Activated T-helper 2 cell treated with anti-CD3 and anti-CD28 coated beads, Interferon-gamma antibody, Interleukin-2, Interleukin-4, amounts not matched to agents 10 μg/mL and 5 μg/mL and 100 μg/mL, durations not matched to agents 14 hours and 24 hours and 36 hours (primary cell): ENCODE results near the gene DERL3. TPM values are rescaled to one million over a fixed set of nuclear protein-coding genes. Genes with fewer than 3 reads are reported as not detected.

ENCODE experiments used
- DNase-seq: peaks from one replicate; pipeline ENCODE4 v3.0.0; 2021; ENCODE audit warnings: low spot score
- H3K27ac Mint-ChIP-seq: one replicate; pipeline ENCODE4 v1.8.0; 2021; ENCODE audit warnings: mixed read lengths
- H3K27me3 Mint-ChIP-seq: one replicate; pipeline ENCODE4 v1.8.0; 2021; ENCODE audit warnings: low read depth, mixed read lengths
- H3K36me3 Mint-ChIP-seq: one replicate; pipeline ENCODE4 v1.8.0; 2021; ENCODE audit warnings: low read depth, mixed read lengths
- H3K4me1 Mint-ChIP-seq: one replicate; pipeline ENCODE4 v1.8.0; 2021; ENCODE audit warnings: low read depth, mixed read lengths
- H3K4me3 Mint-ChIP-seq: one replicate; pipeline ENCODE4 v1.8.0; 2021; ENCODE audit warnings: low read depth, mild to moderate bottlenecking, moderate library complexity, mixed read lengths
- H3K9me3 Mint-ChIP-seq: one replicate; pipeline ENCODE4 v1.8.0; 2021; ENCODE audit warnings: mixed read lengths
- intact Hi-C: fragments of 100-400 bp; cut with micrococcal nuclease; formaldehyde crosslinking; loops from one replicate; pipeline ENCODE4 v1.15.1; 2023
- total RNA-seq: library from RNA; stranded (reverse); gene quantifications from 2 replicates; pipeline ENCODE4 v1.2.3, GENCODE V29; 2022

Gene DERL3
- total RNA-seq, 1 donor from 2014 or later = 10.3 TPM

DNA sequence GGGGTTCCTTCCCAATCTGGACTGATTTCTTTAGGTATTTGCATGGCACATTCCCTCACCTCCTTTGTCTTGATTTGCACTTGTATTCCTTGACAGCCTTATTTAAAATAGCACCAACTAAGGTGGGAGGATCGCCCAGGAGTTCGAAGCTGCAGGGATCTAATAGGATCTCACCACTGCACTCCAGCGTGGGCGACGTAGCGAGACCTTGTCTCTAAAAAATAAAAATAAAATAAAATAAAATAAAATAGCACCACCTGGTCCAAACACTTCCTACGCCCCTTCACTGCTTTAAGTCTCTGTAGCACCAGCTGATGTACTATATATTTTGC lies 19.6 kb upstream of the DERL3 start:
- peaks cover 16% of the 10 kb centered on the region for H3K4me1 Mint-ChIP-seq

DNA sequence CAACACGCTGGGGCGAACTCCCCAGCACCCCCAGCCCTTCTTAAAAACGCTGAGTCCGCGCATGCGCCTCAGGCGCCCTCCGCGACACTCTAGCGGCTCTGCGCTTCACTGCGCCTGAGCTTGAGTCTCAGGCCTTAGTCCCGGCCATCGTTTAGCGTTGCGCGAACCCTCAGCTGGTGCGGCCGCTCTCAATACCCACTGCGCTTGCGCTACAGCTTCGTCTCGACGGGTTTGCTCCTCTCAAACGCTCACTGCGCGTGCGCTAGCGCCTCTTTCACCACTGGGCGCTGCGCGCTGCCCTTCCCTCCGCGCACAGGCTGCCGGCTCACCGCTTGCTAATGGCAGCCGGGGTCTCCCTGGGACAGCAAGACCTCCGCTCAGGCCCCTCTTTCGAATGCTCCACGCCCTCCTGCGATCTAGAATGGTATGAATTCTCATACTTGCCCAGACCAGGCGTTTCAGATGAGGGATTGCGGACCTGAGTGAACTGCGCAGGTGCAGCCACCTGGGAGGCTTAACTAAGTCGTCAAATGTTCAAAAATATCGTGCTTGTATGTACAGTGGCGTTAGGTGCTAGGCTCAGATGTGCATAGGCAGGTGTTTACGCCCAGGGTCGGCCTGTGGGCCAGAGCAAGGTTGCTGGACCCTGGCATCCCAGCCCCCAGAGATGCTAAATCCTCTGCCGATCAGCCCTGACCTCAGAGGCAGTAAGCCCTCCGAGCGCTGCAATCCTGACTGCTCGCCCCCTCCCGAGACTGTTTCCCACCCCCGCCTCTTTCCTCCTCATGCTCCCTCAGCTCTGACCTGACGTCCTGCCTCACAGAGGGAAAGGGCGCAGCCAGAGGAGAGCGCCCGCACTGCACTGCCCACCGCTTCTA lies 19.0 kb upstream of the DERL3 start, which contains the start of gene SLC2A11:
Gene SLC2A11 (plus strand): TSS at position 270 of the 878 bp plus-strand sequence. CDS start 125 bp downstream, at position 395.
- DNase-seq = peak; percentile 94
- H3K4me3 Mint-ChIP-seq = peak within 1 kb of the TSS; percentile 87
- H3K27me3 Mint-ChIP-seq = peaks cover 5% of the 10 kb centered on the region
- intact Hi-C loops = loop anchor here (2.0 kb wide), 3 partner anchors 19 to 57 kb away; partner anchors contain the start of genes DERL3 and MIF
- H3K27ac Mint-ChIP-seq = peak within 1 kb of the TSS; percentile 86
- no peaks in the 10 kb centered on the region for H3K36me3 Mint-ChIP-seq
- H3K9me3 Mint-ChIP-seq = no peaks in the 10 kb centered on the region
- peaks cover 16% of the 10 kb centered on the region for H3K4me1 Mint-ChIP-seq

More for the DNA sequence above, 19.6 kb upstream of the DERL3 start:
- peak overlapping the region; percentile 87 for H3K4me3 Mint-ChIP-seq
- H3K27ac Mint-ChIP-seq = peak overlapping the region; percentile 86
- H3K36me3 Mint-ChIP-seq = no peaks in the 10 kb centered on the region
- no peaks in the 10 kb centered on the region for H3K9me3 Mint-ChIP-seq
- peaks cover 5% of the 10 kb centered on the region for H3K27me3 Mint-ChIP-seq
- intact Hi-C loops = no loop called here
- DNase-seq = no peak

DNA sequence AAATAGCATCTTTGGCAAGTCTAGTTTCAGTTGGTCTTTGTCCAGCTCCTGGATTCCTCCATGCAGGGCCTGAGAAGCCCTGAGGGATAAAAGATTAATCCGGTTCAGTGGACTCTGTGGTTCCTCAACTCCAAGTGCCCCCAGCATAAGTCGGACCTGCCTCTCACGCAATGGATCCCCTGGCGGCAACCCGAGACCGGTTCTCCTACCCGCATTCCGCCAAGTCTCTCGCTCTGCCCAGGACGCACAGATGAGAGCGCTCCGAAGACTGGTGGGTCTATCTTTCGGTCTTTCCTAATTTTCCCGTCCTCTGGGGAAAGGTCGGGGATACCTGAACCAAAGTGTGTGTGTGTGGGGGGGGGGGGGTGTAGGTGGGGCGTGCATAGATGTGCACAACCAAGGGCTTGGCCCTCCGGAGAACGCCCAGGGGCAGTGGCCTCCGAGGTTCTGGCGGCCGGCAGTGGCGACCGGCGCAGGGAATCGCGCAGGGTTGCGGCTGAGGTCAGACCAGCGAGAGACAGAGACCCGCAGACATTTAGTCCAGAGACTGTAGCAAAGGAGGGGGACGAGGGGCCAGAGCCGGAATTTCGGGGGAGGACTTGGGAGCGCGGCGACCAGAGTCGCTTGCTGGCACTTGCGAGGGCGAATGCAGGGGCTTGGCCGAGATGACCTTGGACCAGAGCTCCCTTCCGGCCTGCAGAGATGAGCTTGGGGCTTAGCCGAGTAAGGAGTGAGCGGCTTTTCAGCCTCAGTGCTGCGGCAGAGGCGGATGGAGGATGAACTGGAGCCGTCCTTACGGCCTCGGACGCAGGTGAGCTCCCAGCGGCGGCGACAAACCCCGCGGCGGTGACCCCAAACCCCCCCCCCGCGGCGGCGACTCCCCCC lies 18.2 kb upstream of the DERL3 start:
- intact Hi-C loops = loop anchor here (2.0 kb wide), 3 partner anchors 18 to 58 kb away; partner anchors contain the start of genes DERL3 and MIF
- peaks cover 16% of the 10 kb centered on the region for H3K4me1 Mint-ChIP-seq
- H3K36me3 Mint-ChIP-seq = no peaks in the 10 kb centered on the region
- H3K4me3 Mint-ChIP-seq = peak overlapping the region; percentile 87
- no peaks in the 10 kb centered on the region for H3K9me3 Mint-ChIP-seq
- H3K27me3 Mint-ChIP-seq = peaks cover 5% of the 10 kb centered on the region
- H3K27ac Mint-ChIP-seq = peak overlapping the region; percentile 86
- no peak for DNase-seq

DNA sequence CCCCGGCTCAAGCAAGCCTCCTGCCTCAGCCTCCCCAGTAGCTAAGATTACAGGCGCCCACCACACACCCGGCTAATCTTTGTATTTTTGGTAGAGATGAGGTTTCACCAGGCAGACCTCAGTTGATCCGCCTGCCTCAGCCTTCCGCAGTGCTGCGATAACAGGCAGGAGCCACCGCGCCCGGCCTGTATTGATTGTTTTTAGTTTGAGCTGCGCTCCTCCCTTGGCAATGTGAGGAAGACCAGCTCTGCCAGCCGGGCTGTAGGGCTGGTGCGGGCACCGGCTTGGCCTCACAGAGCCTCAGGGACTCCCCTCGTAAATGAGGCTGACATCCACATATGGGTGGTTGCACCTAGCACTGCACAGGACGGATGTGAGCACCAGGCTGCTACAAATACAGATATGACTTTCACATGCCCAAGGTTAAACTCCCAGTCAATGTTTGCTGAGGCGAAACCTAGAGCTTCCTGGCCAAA lies 11.4 kb upstream of the DERL3 start:
- H3K27me3 Mint-ChIP-seq = peaks cover 10% of the 10 kb centered on the region
- no peaks in the 10 kb centered on the region for H3K36me3 Mint-ChIP-seq
- no peaks in the 10 kb centered on the region for H3K9me3 Mint-ChIP-seq
- intact Hi-C loops = no loop called here
- no peak overlapping the region for H3K27ac Mint-ChIP-seq
- no peak overlapping the region for H3K4me3 Mint-ChIP-seq
- DNase-seq = no peak
- peaks cover 7% of the 10 kb centered on the region for H3K4me1 Mint-ChIP-seq

DNA sequence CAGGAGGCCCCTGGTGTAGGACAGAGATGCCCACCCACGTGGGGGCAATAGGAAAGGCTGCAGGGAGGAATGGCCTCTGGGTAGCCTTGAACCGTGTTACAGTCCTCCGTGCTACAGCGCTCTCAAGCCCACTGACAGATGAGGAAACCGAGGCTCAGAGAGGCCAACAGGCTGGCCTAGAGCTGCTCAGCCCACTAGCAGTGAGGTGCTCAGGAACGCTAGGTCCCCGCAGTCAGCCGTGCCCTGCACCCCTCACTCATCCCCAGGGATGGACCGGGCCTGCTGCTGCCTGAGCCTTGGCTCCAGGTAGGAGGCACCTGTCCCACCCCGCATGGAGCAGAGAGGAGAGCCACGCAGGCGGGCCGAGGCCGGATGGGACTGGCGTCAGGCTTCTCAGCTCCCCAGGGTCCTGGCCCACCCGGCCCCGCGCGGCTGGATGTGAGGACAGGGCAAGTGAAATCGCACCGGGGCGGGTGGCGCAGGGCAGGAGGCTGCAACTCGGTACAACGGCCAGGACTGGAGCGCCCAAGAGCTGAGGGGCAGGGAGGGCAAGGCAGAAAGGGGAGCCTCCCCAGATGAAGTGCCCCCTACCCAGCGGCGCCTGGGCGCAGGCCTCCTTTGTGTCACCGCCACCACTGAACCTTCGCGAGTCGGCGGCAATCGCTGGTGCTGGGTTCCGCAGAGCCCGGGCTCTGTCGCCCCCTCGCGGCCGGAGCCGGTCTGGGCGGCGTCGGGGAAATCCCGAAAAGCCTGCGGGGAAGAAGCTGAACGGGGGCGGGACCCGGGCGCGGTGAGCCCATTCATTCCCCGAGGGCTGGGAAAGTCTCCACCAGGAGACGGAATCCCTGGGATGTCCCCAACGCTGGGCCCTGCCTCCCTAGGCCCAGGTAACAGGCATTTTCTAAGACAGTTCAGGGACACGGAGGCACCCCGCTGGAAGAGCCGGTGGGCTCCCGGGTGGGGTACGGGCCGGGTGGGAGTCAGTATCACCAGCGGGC lies 10.5 kb upstream of the DERL3 start:
- intact Hi-C loops = loop anchor here (2.0 to 5.0 kb wide), 2 partner anchors 83 to 307 kb away; partner anchors contain the start of gene CHCHD10
- Mint-ChIP-seq H3K36me3 (no peaks in the 10 kb centered on the region), H3K27ac (no peak overlapping the region), H3K4me1 (peaks cover 7% of the 10 kb centered on the region), H3K9me3 (no peaks in the 10 kb centered on the region), H3K4me3 (no peak overlapping the region), H3K27me3 (peaks cover 10% of the 10 kb centered on the region)
- DNase-seq = peak; percentile 79

DNA sequence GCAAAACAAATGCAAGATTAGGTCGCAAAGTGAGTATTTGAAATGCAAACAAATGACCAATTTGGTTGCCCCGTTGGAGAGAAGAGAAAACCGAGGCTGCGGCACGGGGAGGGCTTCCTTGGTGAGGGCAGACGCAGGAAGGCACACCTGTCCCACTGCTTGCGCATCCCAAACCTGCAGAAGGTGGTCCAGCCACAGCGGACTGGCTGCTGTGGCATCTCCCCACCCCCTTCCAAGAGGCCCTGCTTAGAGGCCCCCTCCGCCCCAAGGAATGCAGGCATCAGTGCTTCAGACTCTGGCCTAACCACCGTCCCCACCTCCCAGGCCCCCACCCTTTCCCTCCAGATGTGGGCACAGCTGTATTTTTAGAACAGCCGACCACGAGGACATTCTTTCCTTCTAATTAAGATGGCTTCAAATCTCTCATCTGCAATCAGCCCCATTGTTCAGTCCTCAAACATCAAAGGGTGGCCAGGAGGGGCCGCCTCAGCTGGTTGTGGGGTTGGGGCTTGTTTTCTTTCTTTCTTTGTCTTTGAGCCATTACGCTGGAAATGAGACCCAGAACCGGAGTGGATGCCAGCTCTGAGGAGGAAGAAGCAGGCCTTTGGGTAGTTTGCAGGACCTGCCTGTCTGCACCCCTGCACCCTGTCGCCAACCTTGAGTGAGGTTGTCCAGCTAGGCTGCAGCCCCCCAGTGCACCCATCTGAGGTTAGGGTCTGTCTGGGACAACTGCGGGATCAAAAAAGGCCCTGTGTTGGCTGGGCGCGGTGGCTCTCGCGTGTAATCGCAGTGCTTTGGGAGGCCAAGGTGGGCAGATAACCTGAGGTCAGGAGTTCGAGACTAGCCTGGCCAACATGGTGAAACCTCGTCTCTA lies 9.4 kb upstream of the DERL3 start:
- DNase-seq = no peak
- H3K9me3 Mint-ChIP-seq = no peaks in the 10 kb centered on the region
- H3K4me1 Mint-ChIP-seq = peaks cover 7% of the 10 kb centered on the region
- H3K27ac Mint-ChIP-seq = no peak overlapping the region
- intact Hi-C loops = loop anchor here (2.0 to 5.0 kb wide), 2 partner anchors 81 to 306 kb away; partner anchors contain the start of gene CHCHD10
- H3K27me3 Mint-ChIP-seq = peaks cover 10% of the 10 kb centered on the region
- H3K36me3 Mint-ChIP-seq = no peaks in the 10 kb centered on the region
- H3K4me3 Mint-ChIP-seq = no peak overlapping the region

DNA sequence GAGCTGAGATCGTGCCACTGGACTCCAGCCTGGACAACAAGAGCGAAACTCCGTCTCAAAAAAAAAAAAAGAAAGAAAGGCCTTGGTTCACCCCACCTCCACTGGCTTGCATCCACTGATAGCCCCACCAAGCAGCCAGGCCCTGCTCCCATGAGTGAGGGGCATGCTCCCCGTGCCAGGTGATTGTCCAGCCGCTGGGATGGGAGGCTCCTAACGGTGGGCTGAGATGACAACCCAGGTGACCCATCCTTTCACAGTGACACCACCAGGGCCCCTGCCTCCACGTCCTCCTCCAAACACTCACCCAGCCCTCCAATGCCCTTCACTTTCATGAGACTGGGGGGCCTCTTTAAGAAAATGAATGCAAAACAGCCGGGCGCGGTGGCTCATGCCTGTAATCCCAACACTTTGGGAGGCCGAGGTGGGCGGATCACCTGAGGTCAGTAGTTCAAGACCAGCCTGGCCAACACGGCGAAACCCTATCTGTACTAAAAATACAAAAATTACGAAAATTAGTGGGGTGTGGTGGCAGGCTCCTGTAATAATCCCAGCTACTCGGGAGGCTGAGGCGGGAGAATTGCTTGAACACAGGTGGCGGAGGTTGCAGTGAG lies 8.6 kb upstream of the DERL3 start:
- Mint-ChIP-seq H3K36me3 (no peaks in the 10 kb centered on the region), H3K27me3 (peaks cover 10% of the 10 kb centered on the region), H3K4me1 (peaks cover 7% of the 10 kb centered on the region), H3K4me3 (no peak overlapping the region), H3K9me3 (no peaks in the 10 kb centered on the region), H3K27ac (no peak overlapping the region)
- intact Hi-C loops = loop anchor here (5.0 kb wide), 1 partner anchor 305 kb away; no protein-coding TSS in a partner anchor
- DNase-seq = no peak

DNA sequence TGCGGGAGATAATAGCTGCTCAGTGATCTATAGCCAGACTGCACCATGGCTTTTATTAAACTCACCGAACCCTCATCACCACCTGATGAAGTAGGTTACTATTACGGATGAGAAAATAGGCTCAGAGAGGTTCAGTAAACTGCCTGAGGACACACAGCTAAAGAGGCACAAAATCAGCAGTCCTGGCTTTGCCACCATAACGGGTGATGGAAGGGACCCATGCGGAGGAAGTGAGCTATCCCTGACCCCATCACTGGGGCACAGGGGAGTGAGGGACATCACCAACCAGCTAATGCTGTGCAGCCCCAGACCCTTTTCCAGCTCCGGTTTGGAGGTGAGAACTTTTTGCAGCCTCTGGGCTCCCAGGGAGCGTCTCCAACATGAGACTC lies 7.3 kb upstream of the DERL3 start:
- H3K36me3 Mint-ChIP-seq = no peaks in the 10 kb centered on the region
- DNase-seq = no peak
- intact Hi-C loops = loop anchor here (5.0 kb wide), 1 partner anchor 304 kb away; no protein-coding TSS in a partner anchor
- H3K27ac Mint-ChIP-seq = no peak overlapping the region
- no peaks in the 10 kb centered on the region for H3K9me3 Mint-ChIP-seq
- peaks cover 9% of the 10 kb centered on the region for H3K27me3 Mint-ChIP-seq
- H3K4me3 Mint-ChIP-seq = no peak overlapping the region
- peaks cover 7% of the 10 kb centered on the region for H3K4me1 Mint-ChIP-seq

DNA sequence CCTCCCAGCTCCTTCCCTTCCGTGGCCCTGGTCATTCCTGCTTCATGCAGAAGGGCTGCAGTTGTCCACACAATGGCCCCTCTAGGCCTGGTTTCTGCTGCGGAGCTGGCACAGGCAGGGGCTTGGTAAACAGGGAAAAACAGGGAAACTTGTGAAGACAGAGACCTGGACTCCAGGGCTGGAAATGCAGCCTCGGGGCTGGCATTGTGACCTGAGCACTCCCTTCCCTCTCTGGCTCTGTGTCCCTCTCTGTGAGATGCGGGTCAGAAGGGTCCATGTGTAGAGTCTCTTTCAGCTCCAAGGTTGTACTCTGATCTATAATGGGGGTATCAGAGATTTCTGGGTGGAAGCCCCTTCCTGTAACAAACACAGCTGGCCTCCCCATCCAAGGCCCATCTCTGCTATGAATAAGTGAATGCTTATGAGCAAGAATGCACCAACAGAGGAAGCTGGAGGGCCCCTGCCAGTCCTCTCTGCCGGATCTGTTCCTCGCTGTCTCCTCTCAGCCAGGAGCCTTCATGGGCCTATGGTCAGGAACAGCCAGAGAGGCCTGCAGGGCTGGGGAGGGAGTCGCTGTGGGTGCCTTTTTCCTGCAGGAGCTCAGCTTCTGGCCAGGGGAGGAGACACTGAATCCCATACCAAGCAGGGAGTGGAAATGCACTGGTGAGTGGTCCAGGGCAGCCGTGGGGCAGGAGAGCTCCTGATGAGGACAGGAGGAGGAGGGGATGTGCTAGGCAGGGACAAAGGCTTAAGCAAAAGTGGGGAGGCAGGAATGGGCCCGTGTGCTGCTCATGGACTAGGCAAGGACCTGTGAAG lies 6.7 kb upstream of the DERL3 start:
- no peak for DNase-seq
- intact Hi-C loops = loop anchor here (5.0 kb wide), 1 partner anchor 303 kb away; no protein-coding TSS in a partner anchor

DNA sequence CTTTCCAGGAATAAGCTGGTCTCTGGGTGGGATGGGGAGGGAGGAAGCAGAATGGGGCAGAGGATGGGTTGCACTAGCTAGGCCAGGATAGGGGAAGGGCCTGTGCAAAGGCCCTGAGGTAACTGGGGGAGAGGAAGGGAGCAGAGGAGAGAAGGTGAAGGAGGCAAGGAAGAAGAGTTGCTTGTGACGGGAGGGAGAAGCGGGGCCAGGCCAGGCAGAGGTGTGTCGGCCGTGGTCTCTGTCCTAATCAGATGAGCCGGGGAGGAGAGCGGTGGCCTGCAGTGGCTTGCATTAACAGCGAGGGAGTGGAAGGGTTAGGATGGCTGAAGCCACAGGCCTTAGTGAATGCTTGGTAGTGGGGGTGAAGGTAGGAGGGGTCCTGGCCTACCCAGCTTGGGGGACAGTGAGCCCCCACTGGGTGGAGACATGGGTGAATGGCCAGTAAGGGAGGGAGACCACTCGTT lies 6.0 kb upstream of the DERL3 start:
- intact Hi-C loops = loop anchor here (5.0 kb wide), 1 partner anchor 302 kb away; no protein-coding TSS in a partner anchor
- Mint-ChIP-seq H3K36me3 (no peaks in the 10 kb centered on the region), H3K9me3 (no peaks in the 10 kb centered on the region), H3K27ac (no peak overlapping the region), H3K4me1 (peaks cover 5% of the 10 kb centered on the region), H3K4me3 (no peak overlapping the region), H3K27me3 (no peaks in the 10 kb centered on the region)
- no peak for DNase-seq

More for the DNA sequence above, 6.7 kb upstream of the DERL3 start:
- Mint-ChIP-seq H3K4me3 (no peak overlapping the region), H3K27me3 (peaks cover 5% of the 10 kb centered on the region), H3K27ac (no peak overlapping the region), H3K36me3 (no peaks in the 10 kb centered on the region), H3K9me3 (no peaks in the 10 kb centered on the region), H3K4me1 (peaks cover 7% of the 10 kb centered on the region)
